HG02623 (cell line): ENCODE results near the gene PPP1R7.
"Not testable (repeated sequence)": the region's sequence is repeated elsewhere in the genome, so short reads cannot be mapped to it uniquely, and the experiment has no call there.

Experiments
- ATAC-seq: cut with Tn5 transposase; IDR thresholded peaks from one replicate; pipeline ENCODE4 v1.9.1; 2021; ENCODE audit warnings: moderate library complexity; ENCODE audit not compliant: unreplicated experiment

Gene PPP1R7

DNA sequence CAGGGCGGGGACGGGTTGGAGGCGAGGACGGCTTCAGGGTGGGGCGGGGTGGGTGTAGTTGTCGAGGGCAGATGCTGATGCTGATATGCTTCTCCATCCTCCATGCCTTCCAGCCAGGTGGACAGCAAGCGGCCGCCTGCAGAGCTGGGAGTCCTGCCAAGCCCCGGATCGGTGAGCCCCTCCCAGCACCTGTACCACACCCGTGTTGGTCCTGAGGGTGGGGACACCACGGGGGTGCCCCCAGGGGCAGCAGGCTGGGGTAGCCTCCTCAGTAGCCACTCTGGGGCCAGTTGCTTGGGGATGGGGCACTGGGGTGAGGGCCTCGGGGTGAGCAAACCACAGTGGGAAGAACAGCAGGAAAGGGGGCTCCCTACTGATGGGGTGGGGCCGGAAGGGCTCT lies 40.8 kb downstream of the PPP1R7 start:
- ATAC-seq, result no peak

DNA sequence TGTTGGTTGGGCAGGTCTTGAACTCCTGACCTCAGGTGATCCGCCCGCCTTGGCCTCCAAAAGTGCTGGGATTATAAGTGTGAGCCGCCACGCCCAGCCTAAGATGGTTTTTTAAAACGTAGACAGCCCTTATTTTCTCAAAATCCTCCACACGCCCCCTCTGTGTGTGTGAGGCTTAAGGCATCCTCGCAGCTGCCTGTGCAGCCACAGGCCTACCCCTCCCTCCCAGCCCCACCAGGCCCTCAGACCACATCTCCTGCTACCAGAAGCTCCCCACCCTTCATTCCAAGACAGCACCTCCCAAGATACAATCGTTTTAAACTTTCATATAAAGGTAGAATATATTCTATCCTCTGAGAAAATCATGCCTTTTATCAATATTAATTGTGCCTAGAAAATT lies 43.0 kb downstream of the PPP1R7 start:
- ATAC-seq, result no peak

DNA sequence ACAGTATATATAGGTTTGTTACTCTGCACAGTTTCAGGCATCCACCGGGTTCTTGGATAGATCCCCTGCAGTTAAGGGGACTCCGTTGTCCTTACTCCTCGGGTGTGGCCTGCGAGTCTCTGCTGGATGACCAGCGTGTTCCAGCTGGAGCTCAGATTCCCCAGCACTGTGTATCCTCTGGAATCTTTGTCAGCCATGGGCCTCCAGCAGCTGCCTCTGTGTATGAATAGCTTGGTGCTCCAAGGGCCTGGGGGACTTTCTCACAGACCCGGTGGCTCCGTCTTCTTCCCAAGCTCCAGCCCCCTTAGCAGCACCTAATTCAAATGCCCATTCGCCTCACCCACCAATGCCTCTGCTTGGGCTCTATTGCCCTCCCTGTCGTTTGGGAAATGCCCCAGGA lies 44.5 kb downstream of the PPP1R7 start:
- ATAC-seq, result no peak

- ATAC-seq, result no peak
Measured at GRCh38 chr2:241195506-241196130, 45.4 kb downstream of the PPP1R7 start.

GRCh38 chr2:241197246-241197645 lies 47.0 kb downstream of the PPP1R7 start:
- ATAC-seq, result not testable (repeated sequence)

DNA sequence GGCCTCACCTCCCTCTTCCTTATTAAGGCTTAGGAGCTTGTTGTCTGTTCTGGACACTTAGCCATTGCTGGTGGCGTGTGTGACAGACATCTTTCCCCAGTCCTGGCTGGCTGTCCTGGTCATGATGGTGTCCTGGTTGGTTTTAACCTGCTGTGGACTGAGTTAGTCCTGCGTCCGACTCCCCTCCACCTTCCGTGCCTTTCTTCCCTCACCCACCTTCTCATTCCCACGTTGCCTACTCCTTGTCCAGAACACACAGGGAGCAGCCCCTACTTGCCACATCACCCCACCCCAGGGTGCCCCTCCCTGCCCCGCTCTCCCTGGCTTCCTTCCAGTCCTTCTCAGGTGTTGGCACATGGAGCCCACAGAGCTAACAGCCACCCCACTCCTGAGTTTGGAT lies 47.7 kb downstream of the PPP1R7 start:
- no peak for ATAC-seq

GRCh38 chr2:241198381-241199279 lies 48.4 kb downstream of the PPP1R7 start:
- no peak for ATAC-seq

DNA sequence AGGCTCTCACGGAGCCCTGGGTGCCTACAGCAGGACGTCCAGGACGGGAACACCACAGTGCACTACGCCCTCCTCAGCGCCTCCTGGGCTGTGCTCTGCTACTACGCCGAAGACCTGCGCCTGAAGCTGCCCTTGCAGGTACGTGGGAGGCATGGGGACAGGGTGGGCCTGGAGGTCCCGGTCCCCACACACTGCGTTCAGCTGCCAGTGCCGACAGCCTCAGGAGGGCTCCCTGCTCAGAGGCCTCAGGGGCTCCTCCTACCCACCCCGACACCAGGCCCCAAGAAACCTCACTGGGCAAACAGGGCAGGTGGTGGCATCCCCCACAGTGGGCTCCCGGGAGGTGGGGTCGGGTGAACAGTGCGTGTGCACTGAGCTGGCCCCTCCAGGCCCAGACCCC lies 49.0 kb downstream of the PPP1R7 start:
- no peak for ATAC-seq

GRCh38 chr2:241199897-241200821 lies 49.9 kb downstream of the PPP1R7 start:
- ATAC-seq, result no peak

DNA sequence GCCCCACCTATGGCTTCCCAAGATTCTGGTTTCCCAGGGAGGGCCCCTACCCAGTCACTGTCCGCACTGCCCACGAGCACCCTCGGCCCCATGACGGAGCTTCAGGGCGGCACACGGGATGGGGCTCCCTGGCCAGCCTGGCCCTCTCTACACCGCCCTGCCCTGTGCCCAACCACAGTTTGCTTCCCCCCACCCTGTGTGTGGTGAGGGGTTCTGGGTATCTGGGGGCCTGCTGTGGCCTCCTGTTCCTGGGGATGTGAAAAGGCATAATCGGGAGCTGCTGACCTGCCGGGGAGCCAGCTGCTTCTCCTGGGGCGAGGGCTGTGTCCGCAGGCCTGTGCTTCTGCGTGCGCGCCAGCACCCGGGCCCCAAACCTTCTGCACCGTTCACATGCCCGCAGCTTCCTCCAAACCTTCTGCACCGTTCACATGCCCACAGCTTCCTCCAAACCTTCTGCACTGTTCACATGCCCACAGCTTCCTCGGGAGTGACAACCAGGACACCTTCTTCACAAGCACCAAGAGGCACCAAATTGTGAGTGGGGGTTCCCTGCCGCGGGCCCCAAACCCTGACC lies 50.6 kb downstream of the PPP1R7 start:
- ATAC-seq, result no peak

DNA sequence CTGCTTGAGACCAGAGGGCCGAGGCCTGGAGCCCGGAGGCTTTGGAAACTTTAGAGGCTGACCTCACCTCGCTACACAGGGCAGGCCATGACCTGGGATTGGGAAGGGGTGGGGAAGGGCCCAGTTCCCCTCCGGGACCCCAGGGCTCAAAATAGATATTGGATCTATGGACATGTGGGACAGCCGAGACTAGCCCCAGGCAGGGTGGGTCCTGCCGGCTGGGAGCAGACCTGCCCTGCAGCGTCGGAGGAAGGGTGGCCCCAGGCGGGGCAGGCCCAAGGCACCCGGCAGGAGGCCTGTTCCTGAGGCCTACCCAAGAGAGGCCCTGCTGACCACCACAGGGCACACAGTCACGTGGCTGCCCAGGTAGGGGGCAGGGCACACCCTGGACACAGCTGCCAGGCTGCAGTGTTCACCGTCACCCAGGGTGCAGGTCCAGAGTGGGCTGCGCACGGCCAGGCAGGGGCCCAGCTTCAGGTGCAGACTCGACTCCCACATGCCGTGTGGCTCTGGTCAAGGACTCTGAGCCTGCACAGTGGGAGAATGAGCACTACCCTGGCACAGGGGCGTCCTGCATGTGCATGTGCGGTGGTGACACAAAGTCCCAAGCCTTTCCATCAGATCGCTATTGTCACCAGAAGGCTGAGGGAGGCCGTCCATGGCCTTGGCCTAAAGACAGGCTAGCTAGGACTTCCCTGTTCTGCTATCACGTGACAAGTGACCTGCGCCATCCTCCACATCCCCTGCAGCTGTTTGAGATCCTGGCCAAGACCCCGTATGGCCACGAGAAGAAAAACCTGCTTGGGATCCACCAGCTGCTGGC lies 51.4 kb downstream of the PPP1R7 start:
- no peak for ATAC-seq

- no peak for ATAC-seq
Measured at GRCh38 chr2:241202268-241202585, 52.0 kb downstream of the PPP1R7 start.

DNA sequence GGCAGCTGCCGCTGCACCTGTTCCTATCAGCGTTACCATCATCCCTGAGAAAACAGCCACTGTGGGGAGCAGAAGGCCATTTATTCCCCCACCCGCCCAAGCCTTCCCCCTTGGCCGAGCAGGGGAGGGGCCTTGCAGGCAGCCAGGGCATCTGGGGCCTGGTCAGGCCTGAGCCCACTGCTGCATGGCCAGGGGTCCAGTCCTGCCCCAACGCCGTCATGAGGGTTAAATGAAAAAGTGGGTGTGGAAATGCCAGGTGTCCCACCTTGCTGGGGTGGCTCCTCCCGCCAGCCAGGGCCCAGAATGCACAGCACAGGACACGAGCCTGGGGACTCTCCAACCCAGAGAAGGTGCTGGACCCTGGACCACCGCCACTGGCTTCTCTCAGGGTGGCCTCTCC lies 52.4 kb downstream of the PPP1R7 start:
- no peak for ATAC-seq

DNA sequence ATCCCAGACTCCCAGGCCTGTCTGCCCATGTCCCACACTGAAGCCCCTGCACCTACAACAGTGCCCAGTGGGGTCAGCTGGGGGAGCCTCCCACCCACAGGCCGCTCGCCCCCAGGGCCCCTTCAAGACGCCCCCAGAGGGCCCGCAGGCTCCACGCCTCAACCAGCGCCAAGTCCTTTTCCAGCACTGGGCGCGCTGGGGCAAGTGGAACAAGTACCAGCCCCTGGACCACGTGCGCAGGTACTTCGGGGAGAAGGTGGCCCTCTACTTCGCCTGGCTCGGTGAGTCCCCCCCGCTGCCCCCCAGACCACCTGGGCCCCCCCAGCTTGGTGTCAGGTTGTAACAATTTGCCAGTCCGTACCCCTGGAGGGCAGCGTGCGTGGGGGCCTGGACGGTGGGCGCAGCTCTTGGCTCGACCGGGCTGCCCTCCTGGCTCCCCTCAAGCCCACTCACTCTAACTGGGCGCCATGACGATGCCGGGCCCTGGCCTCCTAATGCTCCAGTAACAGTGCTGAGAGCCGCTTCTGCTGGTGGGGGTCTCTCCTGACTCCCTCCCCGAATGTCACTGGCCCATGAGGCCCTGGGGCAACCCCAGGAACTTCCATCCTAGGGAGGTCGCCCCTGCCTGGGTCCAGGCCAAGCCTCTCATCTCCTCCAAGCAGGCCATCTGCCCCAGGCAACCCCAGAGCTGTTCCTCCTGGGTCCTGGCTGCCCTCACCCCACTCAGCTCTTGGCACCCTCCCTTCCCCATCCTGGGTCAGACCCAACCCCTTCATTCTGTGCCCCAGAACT lies 53.1 kb downstream of the PPP1R7 start:
- no peak for ATAC-seq

DNA sequence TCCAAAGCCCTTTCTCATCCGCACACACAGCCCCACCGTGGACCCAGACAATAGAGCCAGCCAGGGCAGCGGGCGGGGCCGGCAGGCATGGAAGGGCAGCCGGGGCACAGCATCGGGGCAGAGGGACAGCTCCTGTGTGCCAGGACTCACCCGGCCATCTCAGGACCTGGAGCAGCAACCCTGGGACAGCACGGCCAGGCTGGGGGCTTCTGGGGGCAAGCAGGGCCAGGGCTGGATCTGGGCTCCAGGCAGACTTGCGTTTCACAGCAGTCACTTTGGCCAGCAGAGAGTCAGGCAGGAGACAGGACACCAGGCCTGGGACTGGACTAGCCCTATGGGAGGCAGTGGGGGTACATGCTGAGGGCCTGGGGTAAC lies 53.7 kb downstream of the PPP1R7 start:
- ATAC-seq, result no peak

DNA sequence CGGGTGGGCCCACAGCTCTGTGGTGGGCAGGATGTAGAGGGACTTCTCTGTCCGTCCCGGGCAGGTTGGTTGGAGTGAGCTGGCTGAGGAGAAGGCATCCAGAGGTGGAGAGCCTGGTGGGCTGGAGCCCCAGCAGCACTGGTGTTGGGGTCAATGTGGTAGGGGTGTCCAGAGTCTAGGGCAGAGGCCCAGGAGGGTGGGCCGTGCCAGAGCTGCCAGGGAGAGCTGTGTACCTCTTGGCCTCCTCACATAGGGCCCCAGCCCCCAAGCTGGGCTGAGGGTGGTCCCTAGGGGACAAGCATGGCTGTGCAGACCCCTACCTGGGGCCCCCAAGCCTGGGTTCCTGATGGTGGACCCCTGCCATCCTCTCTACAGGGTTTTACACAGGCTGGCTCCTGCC lies 54.2 kb downstream of the PPP1R7 start:
- no peak for ATAC-seq

- ATAC-seq, result no peak
Measured at GRCh38 chr2:241205086-241205485, 54.8 kb downstream of the PPP1R7 start.

DNA sequence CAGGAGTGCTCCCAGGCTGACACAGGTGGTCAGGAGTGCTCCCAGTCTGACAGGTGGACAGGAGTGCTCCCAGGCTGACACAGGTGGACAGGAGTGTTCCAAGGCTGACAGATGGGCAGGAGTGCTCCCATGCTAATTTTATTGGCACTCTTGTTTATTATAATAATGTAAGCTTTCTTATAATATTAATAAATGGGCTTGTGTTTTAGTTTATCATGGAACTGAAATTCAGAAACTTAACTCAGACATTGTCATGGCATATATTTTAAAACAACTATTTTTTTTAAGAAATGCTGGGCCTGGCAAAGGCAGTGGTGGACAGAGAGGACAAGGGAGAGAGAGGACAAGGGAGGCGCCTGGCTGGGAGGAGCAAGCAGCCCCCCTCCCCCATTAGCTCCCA lies 56.9 kb downstream of the PPP1R7 start:
- no peak for ATAC-seq

DNA sequence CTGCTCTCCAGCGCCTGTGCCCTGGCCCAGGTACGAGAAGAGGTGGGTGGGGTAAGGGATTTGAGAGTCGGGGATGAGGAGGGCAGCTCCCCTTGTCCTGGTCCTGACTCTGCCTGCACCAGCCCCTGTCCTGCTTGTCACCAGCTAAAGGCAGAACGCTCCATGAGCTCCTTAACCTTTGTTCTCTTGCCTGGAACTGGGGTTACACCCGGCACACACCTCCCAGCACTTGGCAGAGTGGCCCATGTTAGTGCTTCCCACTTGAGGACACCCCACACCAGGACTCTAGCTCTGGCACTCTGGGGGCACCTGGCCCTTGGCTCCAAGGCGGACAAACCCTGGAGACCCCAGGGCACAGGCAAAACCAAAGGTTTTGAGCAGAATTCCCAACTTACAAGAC lies 57.4 kb downstream of the PPP1R7 start:
- no peak for ATAC-seq

- ATAC-seq, result no peak
Measured at GRCh38 chr2:241208058-241208457, 57.8 kb downstream of the PPP1R7 start.
